HG02981 (cell line): ENCODE data around the gene PHOSPHO1.
"Not testable (repeated sequence)": the region's sequence is repeated elsewhere in the genome, so short reads cannot be mapped to it uniquely, and the experiment has no call there.

Experiments used
- ATAC-seq: cut with Tn5 transposase; IDR thresholded peaks from one replicate; pipeline ENCODE4 v1.9.1; 2021; ENCODE audit warnings: mild to moderate bottlenecking, moderate library complexity; ENCODE audit not compliant: unreplicated experiment

The PHOSPHO1 gene

GRCh38 chr17:49194297-49194607 lies 36.3 kb downstream of the PHOSPHO1 start:
- no peak for ATAC-seq

- no peak for ATAC-seq
These were observed 36.9 kb downstream of the PHOSPHO1 start for GRCh38 chr17:49193513-49194296.

GRCh38 chr17:49191917-49192741 lies 38.5 kb downstream of the PHOSPHO1 start:
- ATAC-seq = peak; percentile 48

GRCh38 chr17:49191409-49191916 lies 39.1 kb downstream of the PHOSPHO1 start:
- peak; percentile 10 for ATAC-seq

- no peak for ATAC-seq
These were observed 39.7 kb downstream of the PHOSPHO1 start for GRCh38 chr17:49190932-49191331.

- no peak for ATAC-seq
These were observed 43.3 kb downstream of the PHOSPHO1 start for GRCh38 chr17:49187301-49187700.

GRCh38 chr17:49185381-49185780 lies 45.2 kb downstream of the PHOSPHO1 start:
- ATAC-seq = not testable (repeated sequence)

- not testable (repeated sequence) for ATAC-seq
These were observed 46.1 kb downstream of the PHOSPHO1 start for GRCh38 chr17:49184522-49184921.

GRCh38 chr17:49183801-49184200 lies 46.8 kb downstream of the PHOSPHO1 start:
- no peak for ATAC-seq

- no peak for ATAC-seq
These were observed 47.2 kb downstream of the PHOSPHO1 start for GRCh38 chr17:49183341-49183740.

- ATAC-seq = no peak
These were observed 49.5 kb downstream of the PHOSPHO1 start for GRCh38 chr17:49180998-49181635.

- no peak for ATAC-seq
These were observed 50.3 kb downstream of the PHOSPHO1 start for GRCh38 chr17:49180303-49180702.

- ATAC-seq = not testable (repeated sequence)
These were observed 54.6 kb downstream of the PHOSPHO1 start for GRCh38 chr17:49175978-49176377.
